IPS-18c (cell line): Measurements from ENCODE around the gene MTHFD1L.

Source experiments
- H3K4me3 ChIP-seq: 2 replicates; pipeline ENCODE4 v1.7.0; 2013; ENCODE audit warnings: low read depth, mild to moderate bottlenecking, low read length, moderate library complexity; ENCODE audit not compliant: insufficient read depth
- H3K9me3 ChIP-seq: one replicate; pipeline ENCODE4 v1.6.1; 2013; ENCODE audit warnings: mild to moderate bottlenecking, low read length, moderate library complexity; ENCODE audit not compliant: control insufficient read depth, insufficient read depth

Gene MTHFD1L

DNA sequence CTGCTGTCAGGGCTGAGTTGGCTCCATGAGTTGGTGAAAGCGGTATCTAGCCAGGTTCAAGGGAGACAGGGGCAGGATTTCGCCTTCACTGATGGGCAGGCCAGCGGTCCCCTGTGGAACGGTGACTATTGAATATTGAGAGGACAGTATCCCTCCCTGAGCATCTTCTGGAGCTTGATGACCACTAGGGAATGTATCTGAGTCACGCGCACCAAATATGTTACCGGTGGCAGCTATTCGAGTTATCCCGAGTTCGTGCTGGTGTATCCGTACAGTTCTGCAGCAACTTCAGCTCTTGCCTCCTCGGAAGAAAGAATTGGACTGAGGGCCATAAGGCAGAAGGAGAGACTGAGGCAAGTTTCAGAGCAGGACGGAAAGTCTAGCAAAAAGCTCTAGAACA lies 24.8 kb downstream of the MTHFD1L start:
- no peak overlapping the region for H3K4me3 ChIP-seq
- H3K9me3 ChIP-seq, result no peaks in the 10 kb centered on the region

DNA sequence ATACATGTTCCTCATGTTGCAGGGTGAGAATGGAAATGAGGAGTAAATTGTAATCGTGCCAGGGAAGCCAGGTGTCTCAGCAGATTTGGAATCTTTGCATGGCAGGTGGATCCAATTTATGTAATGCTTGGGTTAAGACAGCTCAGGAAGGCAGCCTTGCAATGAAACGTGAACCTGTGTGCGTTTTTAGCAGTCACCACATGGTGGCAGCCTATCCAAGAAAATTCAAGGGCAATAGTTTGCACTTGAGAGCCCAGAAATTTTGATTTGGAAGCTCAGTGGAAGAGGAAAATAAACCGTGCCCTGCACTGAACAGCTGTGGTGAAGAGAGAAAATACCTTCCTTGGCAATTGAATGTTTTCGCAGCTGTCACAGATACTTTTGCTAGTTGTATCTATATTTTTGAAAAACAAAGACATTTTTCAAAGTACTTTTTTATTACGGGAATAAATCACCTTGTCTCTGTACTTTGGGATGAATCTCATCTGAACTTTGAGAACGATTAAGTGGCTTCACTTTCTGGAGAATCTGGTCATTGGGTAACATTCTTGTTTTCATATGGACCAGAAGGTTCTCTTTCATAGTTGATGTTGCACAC lies 26.5 kb downstream of the MTHFD1L start:
- Histone ChIP-seq H3K9me3 (no peaks in the 10 kb centered on the region), H3K4me3 (no peak overlapping the region)

DNA sequence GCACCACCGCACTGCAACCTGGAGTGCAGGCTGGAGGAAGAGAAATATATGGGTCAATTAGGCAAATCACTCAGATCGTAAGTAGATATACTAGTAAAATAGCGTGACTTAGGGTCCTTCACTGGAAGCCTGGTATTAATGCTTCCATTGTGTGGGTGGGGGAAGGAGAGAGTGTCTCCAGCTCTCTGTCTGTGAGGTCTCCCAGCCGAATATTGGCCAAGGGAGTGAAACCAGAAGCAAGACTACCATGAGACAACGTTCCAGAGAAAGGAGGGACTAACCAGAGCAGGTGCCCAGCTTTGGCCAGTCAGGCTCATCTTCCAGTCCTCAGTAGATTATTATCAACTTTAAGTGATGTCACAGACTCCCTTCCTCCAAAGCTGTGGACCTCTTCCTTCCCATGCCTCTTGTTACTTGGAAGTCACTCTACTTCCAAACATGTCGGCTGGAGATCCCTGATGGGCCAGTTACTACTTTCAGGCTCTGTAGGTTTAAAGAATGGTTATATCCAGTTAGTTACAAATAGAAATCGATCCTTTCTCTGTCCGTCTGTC lies 28.8 kb downstream of the MTHFD1L start:
- Histone ChIP-seq H3K9me3 (no peaks in the 10 kb centered on the region), H3K4me3 (no peak overlapping the region)

DNA sequence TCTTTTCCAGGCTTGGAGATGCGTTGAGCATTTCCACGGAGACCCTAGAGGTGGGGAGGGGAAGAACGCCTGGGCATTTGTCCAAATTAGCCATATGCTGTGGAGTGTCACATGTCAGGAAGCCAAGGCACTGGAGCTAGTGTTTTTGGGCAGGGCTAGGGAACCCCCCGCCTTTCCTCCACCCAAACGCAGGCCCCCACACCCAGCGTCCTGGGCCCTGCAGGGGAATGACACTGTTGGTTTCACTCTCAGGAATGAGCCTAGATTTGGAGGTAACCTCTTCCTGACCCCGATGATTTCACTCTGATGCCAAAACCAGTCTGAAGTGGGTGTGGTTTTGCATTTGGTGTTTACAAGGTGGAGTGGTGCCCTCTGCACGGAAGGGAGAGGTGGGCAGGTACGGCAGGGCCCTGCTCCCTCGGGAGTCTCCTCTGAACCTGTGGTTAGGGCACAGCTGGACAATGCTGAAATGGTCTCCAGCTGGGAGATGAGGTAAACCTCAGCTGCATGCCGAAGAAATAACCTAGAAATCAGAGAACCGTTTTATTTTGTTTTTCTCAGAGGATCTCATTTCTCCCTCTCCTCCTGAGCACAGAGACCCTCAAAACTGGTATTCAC lies 29.5 kb downstream of the MTHFD1L start:
- Histone ChIP-seq H3K4me3 (no peak overlapping the region), H3K9me3 (no peaks in the 10 kb centered on the region)

DNA sequence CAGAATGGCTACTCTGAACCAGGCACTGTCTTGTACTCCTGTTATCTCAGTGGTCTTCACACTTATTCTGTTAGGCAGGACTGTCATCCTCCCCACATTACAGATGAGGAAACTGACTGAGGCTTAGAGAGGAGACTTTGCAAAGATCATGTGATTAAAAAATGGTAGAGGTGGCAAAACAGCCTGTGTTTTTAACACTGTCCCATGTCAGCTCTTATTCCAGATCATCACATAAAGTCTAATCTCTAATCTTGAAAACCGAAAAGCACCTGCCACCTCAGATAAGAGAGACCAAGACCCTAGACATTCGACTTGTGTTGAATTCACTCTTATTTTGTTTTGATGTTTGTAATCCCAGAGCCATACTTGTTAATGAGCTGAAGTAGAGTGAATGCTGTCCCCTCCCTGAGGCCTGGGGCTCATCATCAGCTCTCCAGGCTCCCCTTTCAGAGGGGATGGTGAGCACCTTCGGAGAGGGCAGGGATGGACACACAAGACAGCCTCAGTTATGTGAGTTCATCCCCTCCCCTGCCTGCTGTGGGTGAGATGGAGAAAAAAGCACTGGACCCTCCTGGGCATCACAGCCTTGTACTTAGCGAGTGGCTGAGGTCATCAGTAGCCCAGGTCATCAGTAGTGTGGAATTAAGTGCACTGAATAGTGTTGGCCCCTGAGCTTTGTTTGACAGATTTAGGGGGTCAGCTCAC lies 30.6 kb downstream of the MTHFD1L start:
- Histone ChIP-seq H3K4me3 (no peak overlapping the region), H3K9me3 (no peaks in the 10 kb centered on the region)

DNA sequence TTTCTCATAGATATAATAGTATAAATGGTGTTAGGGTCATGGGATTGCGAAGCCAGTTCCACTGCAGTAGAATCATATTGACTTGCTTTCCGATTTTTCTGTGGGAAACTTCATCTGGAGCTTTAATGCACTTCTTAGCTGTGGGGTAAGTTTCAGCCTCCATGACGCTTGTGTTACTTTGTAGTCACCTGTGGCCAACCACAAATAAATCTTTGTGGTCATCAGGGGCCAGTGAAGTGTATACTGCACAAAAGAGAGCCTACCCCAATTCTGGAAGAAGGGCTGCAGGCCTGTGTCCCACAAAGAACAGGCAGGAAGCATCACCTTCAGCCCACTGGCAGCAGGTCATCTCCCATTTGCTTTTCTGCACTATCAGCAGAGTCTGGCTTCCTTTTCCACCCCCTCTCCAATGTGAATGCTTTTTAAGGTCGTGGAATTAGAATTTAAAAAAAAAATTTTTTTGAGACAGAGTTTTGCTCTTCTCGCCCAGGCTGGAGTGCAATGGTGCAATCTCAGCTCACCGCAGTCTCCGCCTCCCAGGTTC lies 32.0 kb downstream of the MTHFD1L start:
- Histone ChIP-seq H3K4me3 (no peak overlapping the region), H3K9me3 (no peaks in the 10 kb centered on the region)

DNA sequence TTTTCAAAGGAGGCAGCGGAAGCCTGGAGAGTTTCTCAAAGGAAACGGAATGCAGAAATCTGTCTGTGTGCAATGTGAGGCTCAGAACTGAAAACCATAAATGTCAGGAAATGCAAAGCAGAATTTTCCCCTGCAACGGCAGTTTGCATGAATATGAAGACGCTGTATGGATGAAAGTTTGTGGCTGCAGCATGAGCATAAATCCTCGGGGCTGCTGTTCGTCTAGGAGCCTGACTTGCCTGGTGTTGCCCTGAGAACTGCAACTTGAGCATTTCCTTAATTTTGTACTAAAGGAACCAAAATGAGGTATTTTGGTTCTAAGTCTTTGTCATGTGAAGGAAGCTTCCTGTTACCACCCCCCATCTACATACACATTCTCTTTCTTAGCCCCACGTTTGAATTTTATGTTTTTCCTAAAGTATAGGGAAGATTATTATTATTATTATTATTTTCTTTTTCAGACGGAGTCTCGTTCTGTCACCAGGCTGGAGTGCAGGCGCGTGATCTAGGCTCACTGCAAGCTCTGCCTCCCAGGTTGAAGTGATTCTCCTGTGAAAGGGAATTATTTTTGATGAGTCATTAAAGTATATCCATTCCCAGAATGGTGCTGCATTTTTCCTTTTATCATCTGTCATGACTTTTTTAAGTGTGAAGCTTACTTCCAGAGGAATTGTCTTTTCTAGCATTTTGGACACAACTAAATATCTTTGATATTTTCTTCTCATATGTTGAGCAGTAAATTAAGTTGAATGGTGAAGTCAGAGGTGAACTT lies 33.1 kb downstream of the MTHFD1L start:
- no peak overlapping the region for H3K4me3 ChIP-seq
- H3K9me3 ChIP-seq, result no peaks in the 10 kb centered on the region

DNA sequence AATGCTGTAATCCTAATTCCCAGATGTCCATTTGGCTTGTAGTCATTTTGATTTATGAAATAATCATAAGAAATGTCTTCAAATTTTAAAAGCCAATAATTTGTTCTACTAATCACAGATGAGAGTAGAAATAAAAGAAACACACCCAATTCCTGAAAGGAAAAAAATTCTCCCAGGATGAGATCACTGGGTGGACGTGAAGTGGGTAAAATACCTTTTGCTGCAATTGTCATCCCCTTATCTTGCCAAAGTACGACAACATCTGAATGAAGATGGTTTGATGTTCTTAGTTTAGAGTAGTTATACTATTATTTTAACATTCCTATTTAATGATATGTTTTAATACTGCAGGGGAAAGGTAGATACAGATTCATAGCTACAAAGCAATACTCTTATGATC lies 33.7 kb downstream of the MTHFD1L start:
- H3K4me3 ChIP-seq, result no peak overlapping the region
- H3K9me3 ChIP-seq, result no peaks in the 10 kb centered on the region

DNA sequence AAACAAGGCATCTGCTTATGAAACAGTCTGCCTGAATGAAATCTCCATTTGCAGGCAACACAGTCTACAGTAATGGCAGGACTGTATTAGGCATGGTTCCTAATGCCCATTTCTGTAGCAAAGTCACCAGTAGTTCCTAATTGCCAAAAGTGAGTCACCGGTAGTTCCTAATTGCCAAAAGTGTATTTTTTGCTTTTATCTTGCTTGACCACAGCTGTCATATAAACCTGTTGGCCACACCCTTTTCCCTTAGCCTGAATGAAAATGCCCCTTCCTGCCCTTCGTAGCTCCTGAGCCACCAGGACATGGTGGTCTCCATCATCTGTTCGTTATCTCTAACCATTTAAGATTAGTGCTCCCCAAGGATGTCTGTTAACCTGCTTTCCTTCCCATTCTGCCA lies 34.5 kb downstream of the MTHFD1L start:
- Histone ChIP-seq H3K4me3 (no peak overlapping the region), H3K9me3 (no peaks in the 10 kb centered on the region)

DNA sequence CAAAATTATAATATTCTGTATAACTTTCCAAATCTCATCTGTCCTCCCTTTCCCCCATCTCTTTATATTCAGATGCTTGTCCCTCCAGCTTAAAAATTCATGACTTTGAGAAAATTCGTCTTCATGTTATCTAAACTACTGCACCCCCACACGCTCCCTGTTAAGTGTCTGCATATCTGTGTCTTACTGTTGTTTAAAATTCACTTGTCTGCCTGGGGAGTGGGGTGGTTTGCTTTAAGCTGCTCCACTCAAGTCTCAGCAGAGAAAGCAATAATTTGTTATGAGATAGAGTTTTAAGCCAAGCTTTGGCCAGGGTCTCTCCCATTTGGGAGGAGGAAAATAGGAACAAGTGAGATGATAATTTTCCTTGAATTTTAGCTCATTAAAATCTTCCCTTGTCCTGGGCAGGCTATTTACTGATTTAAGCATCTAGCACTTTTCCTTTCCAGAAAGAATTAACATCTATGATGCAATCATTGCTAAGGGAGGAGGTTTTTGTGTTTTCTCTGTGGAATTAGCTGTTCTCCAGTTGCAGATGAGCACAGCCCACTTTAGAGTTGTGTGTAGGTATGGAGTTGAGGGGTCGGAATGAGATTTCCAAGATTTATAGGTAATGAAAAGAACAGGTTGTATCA lies 36.8 kb downstream of the MTHFD1L start:
- H3K4me3 ChIP-seq, result no peak overlapping the region
- H3K9me3 ChIP-seq, result no peaks in the 10 kb centered on the region

DNA sequence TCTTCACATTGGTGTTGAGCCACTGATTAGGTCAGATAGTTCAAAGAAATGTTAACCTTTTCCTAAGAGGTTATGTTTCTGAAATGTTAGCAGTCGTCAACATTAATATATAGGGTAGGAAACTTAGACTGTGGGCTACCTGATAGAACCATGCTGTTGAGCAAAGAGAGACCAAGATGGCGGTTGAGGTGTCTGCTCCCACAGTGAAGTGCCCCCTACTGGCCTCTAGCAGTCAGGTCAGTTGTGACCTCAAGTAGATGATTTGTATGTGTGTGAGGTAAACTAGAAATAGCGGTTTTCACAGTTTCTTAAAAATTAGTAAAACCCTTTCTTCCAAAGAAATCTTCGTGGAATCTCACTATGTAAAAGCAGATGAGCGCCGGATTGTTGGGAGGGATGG lies 40.3 kb downstream of the MTHFD1L start:
- Histone ChIP-seq H3K4me3 (no peak overlapping the region), H3K9me3 (no peaks in the 10 kb centered on the region)

DNA sequence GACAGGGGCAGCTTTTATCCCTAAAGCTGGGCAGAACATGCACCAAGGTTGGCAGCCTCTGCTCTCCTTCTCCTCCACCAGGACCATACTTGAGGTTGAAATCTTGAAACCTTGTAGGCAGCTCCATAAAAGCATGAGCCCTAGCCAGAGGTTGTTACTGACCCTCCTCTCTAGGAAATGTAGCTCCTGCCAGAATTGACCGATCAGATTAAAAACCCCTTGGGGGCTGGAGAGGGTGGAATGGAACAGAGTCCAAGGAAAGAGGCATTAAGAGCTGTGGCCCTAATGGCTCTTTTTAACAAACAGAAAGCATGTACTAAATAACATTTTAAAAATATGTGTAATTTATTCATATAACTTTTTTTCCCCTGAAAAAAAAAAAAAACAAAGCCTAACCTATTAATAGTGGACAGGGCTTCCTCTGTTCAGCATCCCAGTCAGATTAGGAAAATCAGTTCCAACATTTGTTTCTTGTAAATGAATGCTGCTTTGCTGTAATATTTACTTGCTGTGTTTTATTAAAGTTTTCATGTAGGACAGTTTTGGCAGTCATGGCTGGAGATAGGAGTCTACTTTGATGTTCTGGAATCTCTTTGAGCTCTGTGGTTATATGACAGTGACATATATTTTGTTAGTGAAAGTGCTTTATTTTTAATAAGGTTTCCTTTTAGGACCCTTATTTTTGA lies 41.3 kb downstream of the MTHFD1L start:
- no peak overlapping the region for H3K4me3 ChIP-seq
- H3K9me3 ChIP-seq, result no peaks in the 10 kb centered on the region

DNA sequence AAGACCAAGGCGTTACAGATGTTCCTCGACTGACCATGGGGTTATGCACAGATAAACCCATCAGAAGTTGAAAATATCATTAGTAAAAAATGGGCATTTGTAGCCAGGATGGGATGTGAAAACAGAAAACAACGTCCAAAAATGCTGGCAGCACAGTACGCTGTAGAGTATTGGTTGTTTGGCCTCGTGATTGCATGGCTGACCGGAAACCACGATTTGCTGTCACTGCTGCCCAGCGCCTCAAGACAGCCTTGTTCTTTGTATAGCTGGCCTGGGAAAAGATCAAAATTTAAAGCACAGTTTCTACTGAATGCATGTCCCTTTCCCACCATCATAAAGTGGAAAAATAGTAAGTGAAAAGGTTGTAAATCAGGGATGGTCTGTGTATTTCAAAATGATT lies 41.9 kb downstream of the MTHFD1L start:
- H3K4me3 ChIP-seq, result no peak overlapping the region
- H3K9me3 ChIP-seq, result no peaks in the 10 kb centered on the region

DNA sequence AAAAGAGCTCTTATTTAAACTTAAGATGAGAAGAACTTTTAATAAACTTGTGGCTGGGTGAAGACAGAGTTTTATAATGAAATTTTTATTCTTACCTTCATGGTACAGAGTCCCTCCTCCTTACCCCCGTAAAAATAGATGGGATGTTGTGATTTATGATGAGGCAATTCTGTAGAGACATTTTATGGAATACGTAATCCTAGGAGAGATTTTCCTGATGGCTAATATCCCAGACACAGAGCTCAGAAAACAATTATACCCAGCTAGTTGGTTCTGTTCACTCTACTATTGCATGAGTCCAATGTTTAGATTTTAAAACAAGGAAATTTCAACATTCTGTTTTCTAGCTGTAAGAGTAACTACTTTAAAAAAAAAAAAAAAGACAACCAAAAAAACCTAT lies 43.4 kb downstream of the MTHFD1L start:
- Histone ChIP-seq H3K9me3 (no peaks in the 10 kb centered on the region), H3K4me3 (no peak overlapping the region)

DNA sequence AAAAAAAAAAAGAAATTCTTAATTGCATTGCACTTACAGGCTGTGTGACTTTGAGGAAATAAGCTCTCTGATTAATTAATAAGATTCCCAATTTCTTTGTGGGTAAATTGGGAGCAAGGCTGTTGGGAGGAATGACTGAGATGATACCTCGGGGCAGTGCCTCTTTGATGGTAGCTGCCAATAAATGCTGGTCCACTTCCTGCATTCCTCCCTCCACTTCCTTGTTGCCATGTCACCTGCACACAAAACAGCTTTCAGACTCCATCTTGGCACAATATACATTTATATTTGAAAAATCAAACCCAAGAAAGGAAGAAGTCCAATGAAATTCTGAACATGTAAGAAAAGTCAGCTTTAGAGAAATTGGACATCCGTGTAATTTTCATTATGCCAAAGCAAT lies 45.1 kb downstream of the MTHFD1L start:
- no peak overlapping the region for H3K4me3 ChIP-seq

DNA sequence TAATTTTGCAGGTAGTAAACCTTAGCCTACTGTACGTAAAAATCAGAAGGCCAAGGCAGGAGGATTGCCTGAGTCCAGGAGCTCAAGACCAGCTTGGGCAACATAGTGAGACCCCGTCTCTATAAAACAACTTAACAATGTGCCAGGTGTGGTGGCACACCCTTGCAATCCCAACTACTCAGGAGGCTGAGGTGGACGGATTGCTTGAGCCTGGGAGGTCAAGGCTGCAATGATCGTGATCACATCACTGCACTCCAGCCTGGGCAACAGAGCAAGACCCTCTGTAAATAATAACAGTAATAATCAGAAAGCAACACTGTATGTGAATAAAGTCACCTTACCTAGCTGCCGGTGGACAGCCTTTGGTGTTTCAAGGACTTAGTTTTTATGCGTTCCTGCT lies 48.9 kb downstream of the MTHFD1L start:
- Histone ChIP-seq H3K9me3 (no peaks in the 10 kb centered on the region), H3K4me3 (no peak overlapping the region)

More for the DNA sequence above, 45.1 kb downstream of the MTHFD1L start:
- no peaks in the 10 kb centered on the region for H3K9me3 ChIP-seq
